Measurements from ENCODE around the gene FAT4. TPM values are rescaled to one million over a fixed set of nuclear protein-coding genes. Genes with fewer than 3 reads are reported as not detected.

Gene FAT4
- total RNA-seq (2011; cell fraction: chromatin; rRNA removed; ENCODE audit: low replicate concordance): 0.02 and 0.05 TPM in 2 replicates
- not detected in 2 replicates for total RNA-seq (2011; cell fraction: nucleolus; rRNA removed)
- not detected in 2 replicates for total RNA-seq (2011; cell fraction: nucleoplasm; rRNA removed)
- total RNA-seq (2014; rRNA removed) (not detected in 2 replicates), total RNA-seq (2014; rRNA removed; fragmentation: Illumina TruSeq; extraction: Trizol) (under 0.01 TPM in 1 of 2 replicates, not detected in the other), total RNA-seq (2015; rRNA removed; fragmentation: Illumina TruSeq; extraction: Trizol) (0.04 TPM in 1 of 2 replicates, not detected in the other), total RNA-seq (2021) (0.02 TPM in 1 of 2 replicates, not detected in the other), polyA plus RNA-seq (2011; rRNA removed) (not detected in 2 replicates), polyA plus RNA-seq (2014; fragmentation: Illumina TruSeq; extraction: Trizol) (not detected in 2 replicates), polyA plus RNA-seq (2014; fragmentation: Nextera tagmentation; extraction: Ambion mirVana) (not detected), polyA plus RNA-seq (2014; rRNA removed) (0.01 TPM in 1 of 2 replicates, not detected in the other), polyA minus RNA-seq (2011; rRNA and poly(A)+ RNA removed) (under 0.01 and 0.03 TPM in 2 replicates), Bru-seq, nascent RNA (percentile 1 among the genes with signal in this experiment), BruChase-seq, experiment 1, labeled RNA remaining after a 2-hour chase (percentile 3 among the genes with signal in this experiment), BruChase-seq, experiment 2, labeled RNA remaining after a 6-hour chase (percentile 3 among the genes with signal in this experiment)
- polyA plus RNA-seq (2011; cell fraction: cytosol; rRNA removed): under 0.01 TPM in 1 of 2 replicates, not detected in the other
- not detected in 2 replicates for polyA plus RNA-seq (2011; cell fraction: nucleus; rRNA removed)
- under 0.01 TPM in 1 of 2 replicates, not detected in the other for polyA plus RNA-seq (2012)
- not detected in 2 replicates for polyA minus RNA-seq (2011; cell fraction: cytosol; rRNA and poly(A)+ RNA removed)
- polyA minus RNA-seq (2011; cell fraction: nucleus; rRNA and poly(A)+ RNA removed): under 0.01 TPM in 2 replicates
- long read RNA-seq, experiment 1: 0 reads
- long read RNA-seq, experiment 2: 0 reads
- long read RNA-seq, experiment 3: 0 reads

GRCh38 chr4:125314676-125315575 is at the start of gene FAT4:
TSS of gene FAT4 (plus strand) at chr4:125314955. CDS start at chr4:125316412, 1,457 bp downstream.
- DNase-seq (ENCODE audit: extremely low read depth in 1 of 4, low spot score in 3 of 4): peak; percentile 12 to 35 (median 23)
- Histone ChIP-seq H3K79me2 (ENCODE audit: control insufficient read depth, insufficient read depth, low read length) (no peaks in the 10 kb centered on the region), H2AFZ (ENCODE audit: low read depth, low read length) (peak within 1 kb of the TSS; percentile 2; the same call in 1 of the 2 replicates), H4K20me1 (replicated peaks; ENCODE audit: control insufficient read depth, insufficient read depth, low read length) (no peaks in the 10 kb centered on the region), H3K27me3 (ENCODE audit: control insufficient read depth in 2 of 2, insufficient read depth in 2 of 2, low read length in 2 of 2) (peaks cover 0 to 13% of the 10 kb centered on the region in 2 experiments; a peak in 2 of 5 replicates), H3K9me3 (replicated peaks; ENCODE audit: control insufficient read depth, insufficient read depth, low read depth, low read length) (no peaks in the 10 kb centered on the region), H3K4me1 (replicated peaks in 1 of 2; ENCODE audit: control insufficient read depth in 2 of 2, insufficient read depth in 2 of 2, low read length in 2 of 2) (peaks cover 0 to 24% of the 10 kb centered on the region in 2 experiments; a peak in 2 of 5 replicates), H3K27ac (ENCODE audit: extremely low read depth, low read depth, low read length) (no peak within 1 kb of the TSS), H3K4me2 (ENCODE audit: insufficient read depth, low read length) (peak within 1 kb of the TSS; percentile 56), H3K4me3 (no peak within 1 kb of the TSS), H3K9me1 (ENCODE audit: control insufficient read depth, insufficient read depth, low read length) (no peaks in the 10 kb centered on the region), H3K9ac (ENCODE audit: insufficient read depth in 1 of 2, low read depth in 2 of 2, low read length in 2 of 2) (peak within 1 kb of the TSS in 1 of 2 experiments; percentile 35; a peak in 1 of 4 replicates), H3K36me3 (ENCODE audit: control insufficient read depth, insufficient read depth, low read length) (no peaks in the 10 kb centered on the region)
- 7% methylated on average over 32 of the region's 68 CpGs for WGBS (ENCODE audit: insufficient coverage, low coverage, missing lambda C conversion rate)
- ChIA-PET POLR2A (no interaction called here), CTCF (ENCODE audit: low intra/inter-chr PET ratio) (interaction anchor here (0.5 kb wide), 1 partner anchor 300 kb away, joined by 3 read pairs; no protein-coding TSS in a partner anchor)
- in situ Hi-C loops (cut with MboI) (loop anchor here (25.0 kb wide), 1 partner anchor 422 kb away; no protein-coding TSS in a partner anchor), intact Hi-C loops (cut with micrococcal nuclease) (loop anchor here (5.0 to 10.0 kb wide), 2 partner anchors 427 to 660 kb away; no protein-coding TSS in a partner anchor)
- peak; percentile 86 for ATAC-seq
- no peak for TF ChIP-seq AFF4 (CRISPR knock-in tag; IDR thresholded peaks at IDR 0.05)
- TF ChIP-seq ZFP1 (CRISPR knock-in tag; IDR thresholded peaks at IDR 0.05): no peak
- TF ChIP-seq BRD9 (IDR thresholded peaks at IDR 0.05; ENCODE audit: low read depth, partially characterized antibody): no peak
- no peak for TF ChIP-seq PURB (CRISPR knock-in tag; IDR thresholded peaks at IDR 0.05; ENCODE audit: low read depth)
- TF ChIP-seq ZNF384 (IDR thresholded peaks at IDR 0.05; ENCODE audit: low read depth, low read length): no peak
- no peak for TF ChIP-seq NUFIP1 (IDR thresholded peaks at IDR 0.05; ENCODE audit: partially characterized antibody)
- no peak for TF ChIP-seq POLR2H (tag; IDR thresholded peaks at IDR 0.05; ENCODE audit: low read depth)
- 0 out of 2 replicates have a peak, but pooled peaks have one; percentile 5 for TF ChIP-seq CREM (IDR thresholded peaks at IDR 0.05; ENCODE audit: low read depth)
- no peak for TF ChIP-seq ELK1 (CRISPR knock-in tag; IDR thresholded peaks at IDR 0.05)
- TF ChIP-seq PKNOX1 (IDR thresholded peaks at IDR 0.05): peak; percentile 81
- BruUV-seq (replicated peaks): no TSS peak
- FAIRE-seq: no peak
